PC-9 (cell line): ENCODE measurements around the gene PWWP2B.
A peak's percentile ranks its signal among the peaks of the same experiment; 100 is the strongest.

Source experiments
- EZH2 ChIP-seq: fragments of 200-600 bp; sonication (generic); IDR thresholded peaks from 2 replicates; pipeline ENCODE4 v1.8.0; 2017; ENCODE audit warnings: antibody characterized with exemption, low read depth
- TF ChIP-seq, protein P1 (sequence below): fragments of 200-600 bp; sonication (generic); conservative IDR thresholded peaks from 2 replicates; pipeline ENCODE4 v1.6.1; 2017; ENCODE audit warnings: mixed run types, antibody characterized with exemption, mild to moderate bottlenecking, moderate library complexity

DNA sequence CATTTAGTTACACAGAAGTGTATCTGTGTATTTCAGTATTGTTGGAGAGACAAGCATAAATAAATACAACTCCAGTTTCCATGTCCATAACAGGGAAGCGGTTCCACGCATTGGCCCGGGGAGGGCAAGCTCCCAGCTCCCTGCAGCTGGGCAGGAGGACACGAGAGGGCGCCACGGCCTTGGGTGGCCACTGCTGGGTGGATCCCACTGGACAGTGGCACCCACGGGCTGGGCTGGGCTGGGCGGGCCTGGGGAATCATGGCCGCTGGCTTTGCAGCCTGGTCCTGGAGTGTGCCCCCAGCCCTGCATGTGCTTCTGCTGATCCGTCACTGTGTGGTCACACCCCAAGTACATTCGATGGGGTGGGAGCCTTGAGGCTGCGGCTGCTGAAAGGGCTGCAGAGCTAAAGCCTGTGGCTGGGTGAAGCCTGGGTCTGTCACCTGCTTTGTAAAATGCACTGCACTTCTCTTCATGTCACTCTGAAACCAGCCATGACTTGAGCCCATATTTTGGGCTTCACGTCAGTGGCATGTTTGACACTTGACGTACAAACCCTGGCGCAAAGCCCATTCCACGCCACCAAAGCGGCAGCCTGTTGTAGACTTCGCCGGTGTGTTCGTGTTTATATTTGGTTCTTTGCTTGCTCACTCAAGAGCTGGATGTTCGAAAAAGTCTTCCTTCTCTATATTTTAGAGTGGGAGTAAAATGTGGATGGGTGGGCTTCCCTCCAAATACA lies 37.5 kb upstream of the PWWP2B start:
- TF ChIP-seq, protein P1, sequence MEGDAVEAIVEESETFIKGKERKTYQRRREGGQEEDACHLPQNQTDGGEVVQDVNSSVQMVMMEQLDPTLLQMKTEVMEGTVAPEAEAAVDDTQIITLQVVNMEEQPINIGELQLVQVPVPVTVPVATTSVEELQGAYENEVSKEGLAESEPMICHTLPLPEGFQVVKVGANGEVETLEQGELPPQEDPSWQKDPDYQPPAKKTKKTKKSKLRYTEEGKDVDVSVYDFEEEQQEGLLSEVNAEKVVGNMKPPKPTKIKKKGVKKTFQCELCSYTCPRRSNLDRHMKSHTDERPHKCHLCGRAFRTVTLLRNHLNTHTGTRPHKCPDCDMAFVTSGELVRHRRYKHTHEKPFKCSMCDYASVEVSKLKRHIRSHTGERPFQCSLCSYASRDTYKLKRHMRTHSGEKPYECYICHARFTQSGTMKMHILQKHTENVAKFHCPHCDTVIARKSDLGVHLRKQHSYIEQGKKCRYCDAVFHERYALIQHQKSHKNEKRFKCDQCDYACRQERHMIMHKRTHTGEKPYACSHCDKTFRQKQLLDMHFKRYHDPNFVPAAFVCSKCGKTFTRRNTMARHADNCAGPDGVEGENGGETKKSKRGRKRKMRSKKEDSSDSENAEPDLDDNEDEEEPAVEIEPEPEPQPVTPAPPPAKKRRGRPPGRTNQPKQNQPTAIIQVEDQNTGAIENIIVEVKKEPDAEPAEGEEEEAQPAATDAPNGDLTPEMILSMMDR: 0 out of 2 replicates have a peak, but pooled peaks have one; percentile 17
- TF ChIP-seq EZH2: no peak
